ENCODE results near the gene PCDH9. TPM values are rescaled to one million over a fixed set of nuclear protein-coding genes. Genes with fewer than 3 reads are reported as not detected.
A peak's percentile ranks its signal among the peaks of the same experiment; 100 is the strongest.

The PCDH9 gene
- total RNA-seq, 1 donor from 2014 or later, result 10.4 TPM

DNA sequence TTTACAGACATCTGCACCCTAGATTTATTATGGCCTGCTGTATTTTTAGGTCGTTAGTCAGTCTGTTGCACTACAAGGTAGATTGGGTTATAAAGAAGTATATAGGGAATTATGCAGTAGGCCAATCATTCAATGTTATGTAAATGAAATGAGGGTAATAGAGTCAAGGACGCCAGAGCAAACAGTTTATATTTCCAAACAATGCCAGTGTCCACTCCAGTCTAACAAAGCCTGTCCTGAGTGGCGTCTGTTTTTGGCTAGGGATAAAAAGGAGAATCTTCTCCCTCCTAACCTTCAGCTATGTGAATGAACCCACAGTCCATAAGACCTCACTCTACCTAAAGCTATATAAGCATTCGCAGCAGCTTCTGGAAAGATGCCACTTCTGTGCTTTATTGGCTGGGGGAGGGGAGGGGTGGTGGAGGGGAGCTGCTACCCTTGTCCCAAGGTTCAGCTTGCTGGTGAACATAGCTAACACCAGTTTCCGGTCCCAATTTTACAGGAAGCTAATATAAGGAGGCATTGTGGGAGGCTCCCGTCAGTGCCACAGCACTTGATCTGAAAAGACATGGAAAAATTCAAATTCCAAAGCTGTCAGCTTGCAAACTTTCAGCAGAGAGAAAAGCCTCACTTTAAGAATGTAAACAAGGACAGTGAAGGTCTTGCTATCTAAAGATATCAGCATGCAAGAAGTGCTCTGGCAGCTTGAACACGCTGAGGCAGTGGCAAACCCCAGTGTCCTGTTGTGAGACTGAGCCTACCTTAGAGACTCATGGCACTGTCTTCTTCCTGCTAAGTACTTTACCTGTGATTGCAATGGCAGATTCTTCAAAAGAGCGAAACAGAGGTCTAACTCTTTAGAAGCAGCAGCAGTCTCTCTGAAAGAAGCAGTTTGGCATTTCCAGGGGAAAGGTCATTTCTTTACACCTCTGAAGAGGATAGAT is 369.9 kb downstream of the PCDH9 start:
- no peaks in the 10 kb centered on the region for H3K27me3 Mint-ChIP-seq (ENCODE audit: low read depth, unreplicated experiment)
- no peak for DNase-seq (ENCODE audit: low read depth)
- no peak overlapping the region for H3K4me3 Mint-ChIP-seq (ENCODE audit: unreplicated experiment)
- no peaks in the 10 kb centered on the region for H3K9me3 Mint-ChIP-seq (ENCODE audit: unreplicated experiment)
- Histone ChIP-seq H3K4me1 (ENCODE audit: insufficient read depth, low read length) (no peaks in the 10 kb centered on the region), H3K9ac (ENCODE audit: low read length) (no peak overlapping the region), H3K9me3 (ENCODE audit: insufficient read depth, low read depth, low read length) (no peaks in the 10 kb centered on the region), H2AFZ (ENCODE audit: low read depth, low read length) (no peak overlapping the region), H3K79me2 (ENCODE audit: insufficient read depth, low read length) (no peaks in the 10 kb centered on the region), H3K27ac (ENCODE audit: low read depth, low read length) (no peak overlapping the region), H3K36me3 (ENCODE audit: insufficient read depth, low read length) (no peaks in the 10 kb centered on the region), H4K20me1 (ENCODE audit: insufficient read depth, low read length) (no peaks in the 10 kb centered on the region), H3K4me2 (ENCODE audit: low read length) (no peak overlapping the region), H3K27me3 (ENCODE audit: insufficient read depth, low read length) (no peaks in the 10 kb centered on the region), H3K4me3 (ENCODE audit: insufficient read depth, low read depth, low read length) (no peak overlapping the region)
- peaks cover 9% of the 10 kb centered on the region for H3K4me1 Mint-ChIP-seq (ENCODE audit: low read depth, unreplicated experiment)
- no peak overlapping the region for H3K27ac Mint-ChIP-seq (ENCODE audit: unreplicated experiment)
- no peak for TF ChIP-seq EZH2 (IDR thresholded peaks at IDR 0.05; ENCODE audit: insufficient read depth, low read length)
- TF ChIP-seq, protein P1, sequence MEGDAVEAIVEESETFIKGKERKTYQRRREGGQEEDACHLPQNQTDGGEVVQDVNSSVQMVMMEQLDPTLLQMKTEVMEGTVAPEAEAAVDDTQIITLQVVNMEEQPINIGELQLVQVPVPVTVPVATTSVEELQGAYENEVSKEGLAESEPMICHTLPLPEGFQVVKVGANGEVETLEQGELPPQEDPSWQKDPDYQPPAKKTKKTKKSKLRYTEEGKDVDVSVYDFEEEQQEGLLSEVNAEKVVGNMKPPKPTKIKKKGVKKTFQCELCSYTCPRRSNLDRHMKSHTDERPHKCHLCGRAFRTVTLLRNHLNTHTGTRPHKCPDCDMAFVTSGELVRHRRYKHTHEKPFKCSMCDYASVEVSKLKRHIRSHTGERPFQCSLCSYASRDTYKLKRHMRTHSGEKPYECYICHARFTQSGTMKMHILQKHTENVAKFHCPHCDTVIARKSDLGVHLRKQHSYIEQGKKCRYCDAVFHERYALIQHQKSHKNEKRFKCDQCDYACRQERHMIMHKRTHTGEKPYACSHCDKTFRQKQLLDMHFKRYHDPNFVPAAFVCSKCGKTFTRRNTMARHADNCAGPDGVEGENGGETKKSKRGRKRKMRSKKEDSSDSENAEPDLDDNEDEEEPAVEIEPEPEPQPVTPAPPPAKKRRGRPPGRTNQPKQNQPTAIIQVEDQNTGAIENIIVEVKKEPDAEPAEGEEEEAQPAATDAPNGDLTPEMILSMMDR (IDR thresholded peaks at IDR 0.05; ENCODE audit: insufficient read depth, low read depth, low read length), result no peak
- FAIRE-seq, result no peak
- no peaks in the 10 kb centered on the region for H3K36me3 Mint-ChIP-seq (ENCODE audit: low read depth, unreplicated experiment)

DNA sequence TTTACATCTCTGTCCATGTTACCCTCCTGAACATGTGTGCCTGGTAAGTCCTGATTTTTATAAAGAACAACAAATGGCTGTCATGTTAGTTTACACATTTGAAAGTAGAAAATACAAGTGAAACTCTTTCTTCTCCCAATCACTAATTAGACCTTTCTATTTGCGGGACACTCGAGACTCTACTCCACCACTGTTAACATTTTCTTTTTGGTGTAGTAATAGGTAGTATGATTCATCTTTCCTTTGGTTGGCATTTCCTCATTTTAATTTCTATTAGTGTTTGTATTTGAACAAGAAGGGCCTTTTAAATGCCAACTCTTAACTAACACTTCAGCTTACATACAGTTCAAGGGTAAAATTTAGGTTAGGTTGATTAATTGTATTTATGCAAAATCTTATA is 371.1 kb downstream of the PCDH9 start:
- H3K27ac ChIP-seq (ENCODE audit: low read depth, low read length), result no peak overlapping the region
- no peaks in the 10 kb centered on the region for H3K27me3 ChIP-seq (ENCODE audit: insufficient read depth, low read length)
- H3K4me3 Mint-ChIP-seq (ENCODE audit: unreplicated experiment), result no peak overlapping the region
- H3K4me2 ChIP-seq (ENCODE audit: low read length), result no peak overlapping the region
- DNase-seq (ENCODE audit: low read depth) (no peak), FAIRE-seq (no peak)
- H3K4me1 ChIP-seq (ENCODE audit: insufficient read depth, low read length), result no peaks in the 10 kb centered on the region
- H3K9me3 Mint-ChIP-seq (ENCODE audit: unreplicated experiment), result no peaks in the 10 kb centered on the region
- H3K9me3 ChIP-seq (ENCODE audit: insufficient read depth, low read depth, low read length), result no peaks in the 10 kb centered on the region
- no peaks in the 10 kb centered on the region for H4K20me1 ChIP-seq (ENCODE audit: insufficient read depth, low read length)
- H3K9ac ChIP-seq (ENCODE audit: low read length), result no peak overlapping the region
- H3K4me3 ChIP-seq (ENCODE audit: insufficient read depth, low read depth, low read length), result no peak overlapping the region
- H3K27me3 Mint-ChIP-seq (ENCODE audit: low read depth, unreplicated experiment), result no peaks in the 10 kb centered on the region
- no peaks in the 10 kb centered on the region for H3K36me3 Mint-ChIP-seq (ENCODE audit: low read depth, unreplicated experiment)
- no peaks in the 10 kb centered on the region for H3K79me2 ChIP-seq (ENCODE audit: insufficient read depth, low read length)
- TF ChIP-seq, protein P1 (IDR thresholded peaks at IDR 0.05; ENCODE audit: insufficient read depth, low read depth, low read length), result no peak
- H2AFZ ChIP-seq (ENCODE audit: low read depth, low read length), result peak overlapping the region; percentile 23
- H3K36me3 ChIP-seq (ENCODE audit: insufficient read depth, low read length), result no peaks in the 10 kb centered on the region
- H3K4me1 Mint-ChIP-seq (ENCODE audit: low read depth, unreplicated experiment), result peaks cover 9% of the 10 kb centered on the region
- no peak overlapping the region for H3K27ac Mint-ChIP-seq (ENCODE audit: unreplicated experiment)

DNA sequence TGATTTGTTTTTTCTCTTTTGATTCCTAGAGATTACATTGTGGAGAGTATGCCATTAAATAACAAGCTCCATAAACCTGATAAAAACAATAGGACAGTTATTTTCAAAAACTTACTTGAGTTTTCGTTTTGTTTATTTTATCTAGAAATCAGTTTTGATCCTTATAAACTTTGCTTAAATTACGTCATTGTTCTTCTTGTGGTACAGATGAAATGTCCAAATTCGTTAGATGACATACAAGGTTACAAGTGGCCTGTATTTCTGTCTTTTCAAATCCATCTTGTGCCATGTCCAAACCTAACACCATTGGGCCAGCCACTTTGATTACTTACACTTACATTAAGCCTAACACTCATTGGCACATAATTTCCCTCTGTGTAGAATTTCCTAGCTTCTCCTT is 372.0 kb downstream of the PCDH9 start:
- Mint-ChIP-seq H3K27ac (ENCODE audit: unreplicated experiment) (no peak overlapping the region), H3K4me1 (ENCODE audit: low read depth, unreplicated experiment) (peaks cover 9% of the 10 kb centered on the region)
- FAIRE-seq, result no peak

More for the DNA sequence above, 372.0 kb downstream of the PCDH9 start:
- H3K27ac ChIP-seq (ENCODE audit: low read depth, low read length), result no peak overlapping the region
- H4K20me1 ChIP-seq (ENCODE audit: insufficient read depth, low read length), result no peaks in the 10 kb centered on the region
- H3K9me3 ChIP-seq (ENCODE audit: insufficient read depth, low read depth, low read length), result no peaks in the 10 kb centered on the region
- no peak overlapping the region for H3K4me3 Mint-ChIP-seq (ENCODE audit: unreplicated experiment)
- no peaks in the 10 kb centered on the region for H3K36me3 Mint-ChIP-seq (ENCODE audit: low read depth, unreplicated experiment)
- no peak overlapping the region for H3K4me3 ChIP-seq (ENCODE audit: insufficient read depth, low read depth, low read length)
- no peaks in the 10 kb centered on the region for H3K36me3 ChIP-seq (ENCODE audit: insufficient read depth, low read length)
- no peak for TF ChIP-seq EZH2 (IDR thresholded peaks at IDR 0.05; ENCODE audit: insufficient read depth, low read length)
- TF ChIP-seq, protein P1 (IDR thresholded peaks at IDR 0.05; ENCODE audit: insufficient read depth, low read depth, low read length), result no peak
- H3K4me1 ChIP-seq (ENCODE audit: insufficient read depth, low read length), result no peaks in the 10 kb centered on the region
- H2AFZ ChIP-seq (ENCODE audit: low read depth, low read length), result no peak overlapping the region
- no peak overlapping the region for H3K9ac ChIP-seq (ENCODE audit: low read length)
- no peak overlapping the region for H3K4me2 ChIP-seq (ENCODE audit: low read length)
- no peaks in the 10 kb centered on the region for H3K9me3 Mint-ChIP-seq (ENCODE audit: unreplicated experiment)
- H3K27me3 Mint-ChIP-seq (ENCODE audit: low read depth, unreplicated experiment), result no peaks in the 10 kb centered on the region
- DNase-seq (ENCODE audit: low read depth), result no peak
- H3K79me2 ChIP-seq (ENCODE audit: insufficient read depth, low read length), result no peaks in the 10 kb centered on the region
- no peaks in the 10 kb centered on the region for H3K27me3 ChIP-seq (ENCODE audit: insufficient read depth, low read length)

Data from astrocyte (in vitro differentiated cells and primary cell).